Measurements from ENCODE around the gene GRIN2A.

GRIN2A gene

GRCh38 chr16:9906218-9906617 is 276.0 kb downstream of the GRIN2A start:
- no peak for TF ChIP-seq TOX (CRISPR knock-in tag; IDR thresholded peaks at IDR 0.05; ENCODE audit: borderline replicate concordance)
- TF ChIP-seq PATZ1 (CRISPR knock-in tag; IDR thresholded peaks at IDR 0.05; ENCODE audit: borderline replicate concordance): no peak
- no peak for TF ChIP-seq ISL1 (CRISPR knock-in tag; IDR thresholded peaks at IDR 0.05)
- no peak for TF ChIP-seq CSRNP3 (CRISPR knock-in tag; IDR thresholded peaks at IDR 0.05)
- TF ChIP-seq RARB (CRISPR knock-in tag; IDR thresholded peaks at IDR 0.05): no peak
- no peak for TF ChIP-seq TCF4 (CRISPR knock-in tag; IDR thresholded peaks at IDR 0.05; ENCODE audit: borderline replicate concordance)
- no peak for TF ChIP-seq ZFP30 (CRISPR knock-in tag; IDR thresholded peaks at IDR 0.05)
- no peak for TF ChIP-seq ZNF70 (CRISPR knock-in tag; IDR thresholded peaks at IDR 0.05)
- no peak for TF ChIP-seq SNAI2 (CRISPR knock-in tag; IDR thresholded peaks at IDR 0.05)
- no peak for TF ChIP-seq POU6F1 (CRISPR knock-in tag; IDR thresholded peaks at IDR 0.05; ENCODE audit: borderline replicate concordance, low read depth)
- no peak for ATAC-seq

- no peak for ATAC-seq
- TF ChIP-seq RARB (CRISPR knock-in tag; IDR thresholded peaks at IDR 0.05) (no peak), ZFP3 (CRISPR knock-in tag; IDR thresholded peaks at IDR 0.05) (no peak), ESRRG (CRISPR knock-in tag; IDR thresholded peaks at IDR 0.05) (no peak), SNAI2 (CRISPR knock-in tag; IDR thresholded peaks at IDR 0.05) (no peak), ZFP30 (CRISPR knock-in tag; IDR thresholded peaks at IDR 0.05) (no peak), ZNF70 (CRISPR knock-in tag; IDR thresholded peaks at IDR 0.05) (no peak), CSDC2 (CRISPR knock-in tag; IDR thresholded peaks at IDR 0.05) (no peak), TOX (CRISPR knock-in tag; IDR thresholded peaks at IDR 0.05; ENCODE audit: borderline replicate concordance) (no peak), GLIS3 (CRISPR knock-in tag; IDR thresholded peaks at IDR 0.05) (no peak), ISL1 (CRISPR knock-in tag; IDR thresholded peaks at IDR 0.05) (no peak), ZC3H10 (CRISPR knock-in tag; IDR thresholded peaks at IDR 0.05) (no peak), ZNF8 (CRISPR knock-in tag; IDR thresholded peaks at IDR 0.05) (no peak), PATZ1 (CRISPR knock-in tag; IDR thresholded peaks at IDR 0.05; ENCODE audit: borderline replicate concordance) (no peak), CSRNP3 (CRISPR knock-in tag; IDR thresholded peaks at IDR 0.05) (no peak), BACH2 (CRISPR knock-in tag; IDR thresholded peaks at IDR 0.05; ENCODE audit: borderline replicate concordance) (no peak), ARNTL (CRISPR knock-in tag; IDR thresholded peaks at IDR 0.05; ENCODE audit: borderline replicate concordance, low read depth) (no peak)
Observed at GRCh38 chr16:9904526-9904925, 277.7 kb downstream of the GRIN2A start.

- ATAC-seq: no peak
- TF ChIP-seq CSRNP3 (CRISPR knock-in tag; IDR thresholded peaks at IDR 0.05) (no peak), TCF4 (CRISPR knock-in tag; IDR thresholded peaks at IDR 0.05; ENCODE audit: borderline replicate concordance) (no peak), PPARA (CRISPR knock-in tag; IDR thresholded peaks at IDR 0.05; ENCODE audit: borderline replicate concordance) (no peak), ISL1 (CRISPR knock-in tag; IDR thresholded peaks at IDR 0.05) (no peak), TSHZ2 (CRISPR knock-in tag; IDR thresholded peaks at IDR 0.05) (no peak), ZFP30 (CRISPR knock-in tag; IDR thresholded peaks at IDR 0.05) (no peak), GLIS3 (CRISPR knock-in tag; IDR thresholded peaks at IDR 0.05) (no peak), RARB (CRISPR knock-in tag; IDR thresholded peaks at IDR 0.05) (no peak), BACH2 (CRISPR knock-in tag; IDR thresholded peaks at IDR 0.05; ENCODE audit: borderline replicate concordance) (no peak), ZNF565 (CRISPR knock-in tag; conservative IDR thresholded peaks at IDR 0.05; ENCODE audit: low read depth) (no peak), ESRRG (CRISPR knock-in tag; IDR thresholded peaks at IDR 0.05) (no peak), ZNF70 (CRISPR knock-in tag; IDR thresholded peaks at IDR 0.05) (no peak), SNAI2 (CRISPR knock-in tag; IDR thresholded peaks at IDR 0.05) (no peak), CREB5 (CRISPR knock-in tag; IDR thresholded peaks at IDR 0.05; ENCODE audit: low read depth) (no peak), ZNF8 (CRISPR knock-in tag; IDR thresholded peaks at IDR 0.05) (no peak)
Observed at GRCh38 chr16:9900576-9900975, 281.7 kb downstream of the GRIN2A start.

All from SK-N-SH treated with all-trans-retinoic acid at 6 μM for 48 hours (cell line).